Measurements from ENCODE around the gene AADAT. TPM values are rescaled to one million over a fixed set of nuclear protein-coding genes. Genes with fewer than 3 reads are reported as not detected.

The AADAT gene
- total RNA-seq, 1 donor from 2014 or later: 24.2 TPM

- no peak overlapping the region for H3K9ac ChIP-seq
- no peak overlapping the region for H3K4me3 Mint-ChIP-seq
- no peaks in the 10 kb centered on the region for H3K4me1 ChIP-seq
- H3K9me3 ChIP-seq (ENCODE audit: low read depth): no peaks in the 10 kb centered on the region
- DNase-seq (ENCODE audit: low spot score): no peak
- no peak overlapping the region for H3K4me3 ChIP-seq
- no peaks in the 10 kb centered on the region for H3K79me2 ChIP-seq (ENCODE audit: low read depth)
- no peak overlapping the region for H3K4me2 ChIP-seq
- H3K36me3 Mint-ChIP-seq: no peaks in the 10 kb centered on the region
- H2AFZ ChIP-seq (replicated peaks): no peak overlapping the region
- H3K27me3 Mint-ChIP-seq (ENCODE audit: insufficient read depth, low read depth): peaks cover 2% of the 10 kb centered on the region
- TF ChIP-seq CTCF (IDR thresholded peaks at IDR 0.05) (no peak), EZH2 (IDR thresholded peaks at IDR 0.05) (no peak), EZH2phosphoT487 (IDR thresholded peaks at IDR 0.05) (no peak)
- no peaks in the 10 kb centered on the region for H4K20me1 ChIP-seq (ENCODE audit: low read depth)
- H3F3A ChIP-seq (ENCODE audit: low read depth): no peaks in the 10 kb centered on the region
- no peaks in the 10 kb centered on the region for H3K9me3 Mint-ChIP-seq
- no peaks in the 10 kb centered on the region for H3K27me3 ChIP-seq
- H3K4me1 Mint-ChIP-seq: peaks cover 8% of the 10 kb centered on the region
- no peaks in the 10 kb centered on the region for H3K36me3 ChIP-seq
- H3K27ac Mint-ChIP-seq: no peak overlapping the region
- H3K27ac ChIP-seq: no peak overlapping the region
Measured at GRCh38 chr4:170035845-170036244, 53.9 kb downstream of the AADAT start.

- no peaks in the 10 kb centered on the region for H3K27me3 ChIP-seq
- H3K4me1 Mint-ChIP-seq: peaks cover 8% of the 10 kb centered on the region
- no peak for DNase-seq (ENCODE audit: low spot score)
- H4K20me1 ChIP-seq (ENCODE audit: low read depth): no peaks in the 10 kb centered on the region
- no peak overlapping the region for H3K4me2 ChIP-seq
- no peaks in the 10 kb centered on the region for H3K9me3 Mint-ChIP-seq
- H3F3A ChIP-seq (ENCODE audit: low read depth): no peaks in the 10 kb centered on the region
- no peaks in the 10 kb centered on the region for H3K4me1 ChIP-seq
- H3K4me3 ChIP-seq: no peak overlapping the region
- no peaks in the 10 kb centered on the region for H3K36me3 Mint-ChIP-seq
- H2AFZ ChIP-seq (replicated peaks): no peak overlapping the region
- H3K36me3 ChIP-seq: no peaks in the 10 kb centered on the region
- no peak overlapping the region for H3K27ac Mint-ChIP-seq
- no peak overlapping the region for H3K4me3 Mint-ChIP-seq
- H3K79me2 ChIP-seq (ENCODE audit: low read depth): no peaks in the 10 kb centered on the region
- no peak overlapping the region for H3K27ac ChIP-seq
- TF ChIP-seq EZH2 (IDR thresholded peaks at IDR 0.05) (no peak), EZH2phosphoT487 (IDR thresholded peaks at IDR 0.05) (no peak), CTCF (IDR thresholded peaks at IDR 0.05) (no peak)
- H3K9ac ChIP-seq: no peak overlapping the region
- no peaks in the 10 kb centered on the region for H3K9me3 ChIP-seq (ENCODE audit: low read depth)
- peaks cover 2% of the 10 kb centered on the region for H3K27me3 Mint-ChIP-seq (ENCODE audit: insufficient read depth, low read depth)
Measured at GRCh38 chr4:170035231-170035630, 54.5 kb downstream of the AADAT start.

GRCh38 chr4:170033999-170034398 lies 55.8 kb downstream of the AADAT start:
- H3K79me2 ChIP-seq (ENCODE audit: low read depth): no peaks in the 10 kb centered on the region
- H4K20me1 ChIP-seq (ENCODE audit: low read depth): no peaks in the 10 kb centered on the region
- no peak overlapping the region for H3K4me2 ChIP-seq
- H3K36me3 ChIP-seq: no peaks in the 10 kb centered on the region
- H3K27me3 Mint-ChIP-seq (ENCODE audit: insufficient read depth, low read depth): peaks cover 6% of the 10 kb centered on the region
- TF ChIP-seq EZH2 (IDR thresholded peaks at IDR 0.05) (no peak), EZH2phosphoT487 (IDR thresholded peaks at IDR 0.05) (no peak), CTCF (IDR thresholded peaks at IDR 0.05) (no peak)
- no peak for DNase-seq (ENCODE audit: low spot score)
- H3K27ac Mint-ChIP-seq: no peak overlapping the region
- no peak overlapping the region for H3K4me3 Mint-ChIP-seq
- no peak overlapping the region for H3K9ac ChIP-seq
- no peaks in the 10 kb centered on the region for H3K9me3 Mint-ChIP-seq
- H3K4me3 ChIP-seq: no peak overlapping the region
- no peaks in the 10 kb centered on the region for H3F3A ChIP-seq (ENCODE audit: low read depth)
- peaks cover 8% of the 10 kb centered on the region for H3K4me1 Mint-ChIP-seq
- no peak overlapping the region for H2AFZ ChIP-seq (replicated peaks)
- H3K9me3 ChIP-seq (ENCODE audit: low read depth): no peaks in the 10 kb centered on the region
- no peak overlapping the region for H3K27ac ChIP-seq
- no peaks in the 10 kb centered on the region for H3K4me1 ChIP-seq
- peaks cover 9% of the 10 kb centered on the region for H3K27me3 ChIP-seq
- peaks cover 2% of the 10 kb centered on the region for H3K36me3 Mint-ChIP-seq
